Skeletal muscle satellite cell (primary cell): Measurements from ENCODE around the gene PIP5K1B.

Experiments used
- H3K27me3 ChIP-seq: 2 replicates; pipeline ENCODE4 v1.7.0; 2013; ENCODE audit warnings: low read length; ENCODE audit not compliant: control insufficient read depth, insufficient read depth
- H3K36me3 ChIP-seq: 2 replicates; pipeline ENCODE4 v1.7.0; 2013; ENCODE audit warnings: mild to moderate bottlenecking, control low read depth, low read length; ENCODE audit not compliant: insufficient read depth
- H3K4me1 ChIP-seq: 2 replicates; pipeline ENCODE4 v1.7.0; 2013; ENCODE audit warnings: low read length; ENCODE audit not compliant: control insufficient read depth, insufficient read depth
- H3K4me2 ChIP-seq: 2 replicates; pipeline ENCODE4 v1.7.0; 2013; ENCODE audit warnings: mild to moderate bottlenecking, low read length
- H3K4me3 ChIP-seq: 2 replicates; pipeline ENCODE4 v1.7.0; 2013; ENCODE audit warnings: low read length
- H3K9ac ChIP-seq: 2 replicates; pipeline ENCODE4 v1.7.0; 2013; ENCODE audit warnings: mild to moderate bottlenecking, low read depth, low read length, moderate library complexity
- H3K9me3 ChIP-seq: replicated peaks from 2 replicates; pipeline ENCODE4 v1.7.0; 2013; ENCODE audit warnings: mild to moderate bottlenecking, control low read depth, low read length

Gene PIP5K1B

DNA sequence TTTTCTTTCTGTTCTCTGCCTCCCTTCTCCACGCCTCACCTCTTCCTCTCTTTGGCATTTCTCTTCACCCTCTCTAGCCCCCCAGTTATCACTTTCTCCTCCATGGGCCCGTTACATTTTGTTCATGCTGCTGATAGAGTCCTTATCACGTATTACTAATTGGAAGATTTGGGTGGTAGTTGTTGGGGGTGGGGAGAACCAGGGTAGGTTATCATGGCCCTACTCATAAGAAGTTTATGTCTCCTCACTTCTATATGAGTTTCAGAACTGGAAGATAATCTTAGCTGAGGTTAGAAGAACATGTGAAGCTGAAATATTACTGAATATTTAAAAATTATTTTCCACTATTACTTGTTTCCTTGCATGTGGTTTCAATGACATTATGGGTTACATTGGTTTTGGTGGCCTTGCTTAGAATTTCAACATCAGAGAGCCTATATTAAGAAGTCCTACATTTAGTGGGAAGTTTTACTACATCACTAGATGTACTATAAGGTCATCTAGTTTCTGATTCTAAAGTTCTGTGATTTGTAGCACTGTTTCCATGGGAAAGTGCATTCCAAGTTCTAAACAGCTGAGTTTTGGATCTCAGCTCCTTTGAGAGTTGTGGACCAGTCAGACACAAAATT is 36.8 kb downstream of the PIP5K1B start:
- Histone ChIP-seq H3K27me3 (peaks cover 5% of the 10 kb centered on the region), H3K36me3 (no peaks in the 10 kb centered on the region), H3K9me3 (no peaks in the 10 kb centered on the region), H3K9ac (no peak overlapping the region), H3K4me3 (no peak overlapping the region), H3K4me2 (no peak overlapping the region), H3K4me1 (no peaks in the 10 kb centered on the region)

DNA sequence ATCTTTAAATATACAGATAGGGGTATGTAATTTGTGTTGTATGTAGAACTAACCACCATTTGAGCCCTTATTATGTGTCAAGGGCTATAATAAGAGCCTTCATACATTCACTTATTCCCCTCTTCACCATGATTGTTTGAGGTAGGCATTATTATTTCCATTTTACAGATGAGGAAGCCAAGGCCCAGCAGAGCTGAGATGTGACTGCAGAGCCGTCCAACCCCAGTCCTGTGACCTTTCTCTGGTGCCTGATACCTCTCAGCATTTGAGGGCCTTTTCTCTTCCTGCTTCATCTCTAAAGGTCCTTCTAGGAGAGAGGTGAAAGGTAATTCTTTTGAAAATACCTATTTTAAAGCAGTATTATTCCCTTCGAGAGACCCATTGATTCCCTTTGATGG is 37.3 kb downstream of the PIP5K1B start:
- Histone ChIP-seq H3K4me2 (no peak overlapping the region), H3K9me3 (no peaks in the 10 kb centered on the region), H3K9ac (no peak overlapping the region), H3K27me3 (peaks cover 5% of the 10 kb centered on the region), H3K4me1 (no peaks in the 10 kb centered on the region), H3K36me3 (no peaks in the 10 kb centered on the region), H3K4me3 (no peak overlapping the region)

DNA sequence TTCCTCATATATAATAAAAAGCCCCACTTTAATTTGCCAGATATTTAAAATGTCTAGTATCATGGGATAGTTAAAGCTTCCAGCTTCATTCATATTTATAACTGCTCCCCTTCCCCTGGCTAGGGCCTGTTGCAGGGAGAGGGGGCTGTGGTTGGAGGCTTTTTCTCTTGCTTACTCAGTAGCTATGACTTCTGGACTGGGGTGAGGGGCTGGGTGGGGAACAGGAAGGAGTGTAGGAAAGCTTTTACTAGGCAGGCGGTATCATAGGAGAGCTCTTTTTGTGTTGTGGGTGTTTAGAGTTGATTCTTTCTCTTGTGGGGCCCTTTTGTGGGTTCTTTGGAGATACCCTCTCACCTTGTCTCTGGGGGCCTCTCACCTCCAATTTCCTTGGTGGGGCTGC is 39.4 kb downstream of the PIP5K1B start:
- H3K4me3 ChIP-seq: no peak overlapping the region
- no peaks in the 10 kb centered on the region for H3K4me1 ChIP-seq
- peaks cover 5% of the 10 kb centered on the region for H3K27me3 ChIP-seq

DNA sequence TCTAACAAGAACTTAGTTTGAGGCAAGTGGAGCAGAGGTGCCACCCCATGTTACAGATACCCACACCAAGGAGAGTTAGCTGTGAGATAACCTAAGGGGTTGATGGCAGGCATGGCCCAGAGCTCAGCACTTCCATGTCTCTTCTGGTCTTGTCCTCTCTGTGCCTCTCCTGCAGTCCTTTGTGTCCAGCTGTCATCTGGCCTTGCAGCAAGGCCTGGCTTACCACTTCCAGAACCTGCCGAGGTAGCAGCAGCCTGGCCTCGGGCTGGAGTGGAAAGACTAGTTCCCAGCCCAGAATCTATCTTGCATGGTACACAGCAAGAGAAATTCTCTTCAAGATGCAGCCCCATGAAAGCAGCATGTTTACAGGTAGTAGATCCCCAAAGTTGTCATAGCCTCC is 41.5 kb downstream of the PIP5K1B start:
- no peak overlapping the region for H3K4me2 ChIP-seq
- no peak overlapping the region for H3K9ac ChIP-seq
- H3K9me3 ChIP-seq: no peaks in the 10 kb centered on the region
- peaks cover 5% of the 10 kb centered on the region for H3K27me3 ChIP-seq
- H3K4me1 ChIP-seq: no peaks in the 10 kb centered on the region
- no peak overlapping the region for H3K4me3 ChIP-seq
- H3K36me3 ChIP-seq: no peaks in the 10 kb centered on the region

More for the DNA sequence above, 39.4 kb downstream of the PIP5K1B start:
- Histone ChIP-seq H3K36me3 (no peaks in the 10 kb centered on the region), H3K9ac (no peak overlapping the region), H3K4me2 (no peak overlapping the region), H3K9me3 (no peaks in the 10 kb centered on the region)

DNA sequence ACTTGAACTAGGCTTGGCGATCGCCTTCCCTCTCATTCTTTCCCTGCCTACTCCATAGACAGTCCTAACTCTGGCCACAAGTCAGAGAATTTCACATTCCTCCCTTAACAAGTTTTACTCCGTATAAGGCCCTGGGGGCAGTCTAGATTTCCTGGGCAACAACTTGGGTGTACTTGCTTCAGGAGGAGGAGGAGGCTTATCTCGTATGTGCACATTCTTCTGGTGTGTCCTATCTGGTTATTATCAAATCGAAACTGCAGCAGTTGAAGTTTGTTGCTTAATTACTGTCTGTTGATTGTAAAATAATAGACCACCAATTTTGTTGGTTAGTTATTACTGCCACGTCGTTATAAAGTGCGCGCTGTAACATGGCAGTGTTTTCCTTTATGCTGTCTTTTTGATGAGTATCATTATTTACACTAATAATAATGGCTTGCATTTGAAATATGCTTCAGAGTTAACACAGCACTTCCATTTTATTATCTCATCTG is 42.0 kb downstream of the PIP5K1B start:
- Histone ChIP-seq H3K9ac (no peak overlapping the region), H3K4me2 (no peak overlapping the region), H3K9me3 (no peaks in the 10 kb centered on the region), H3K4me3 (no peak overlapping the region), H3K36me3 (no peaks in the 10 kb centered on the region), H3K27me3 (peaks cover 5% of the 10 kb centered on the region), H3K4me1 (no peaks in the 10 kb centered on the region)

DNA sequence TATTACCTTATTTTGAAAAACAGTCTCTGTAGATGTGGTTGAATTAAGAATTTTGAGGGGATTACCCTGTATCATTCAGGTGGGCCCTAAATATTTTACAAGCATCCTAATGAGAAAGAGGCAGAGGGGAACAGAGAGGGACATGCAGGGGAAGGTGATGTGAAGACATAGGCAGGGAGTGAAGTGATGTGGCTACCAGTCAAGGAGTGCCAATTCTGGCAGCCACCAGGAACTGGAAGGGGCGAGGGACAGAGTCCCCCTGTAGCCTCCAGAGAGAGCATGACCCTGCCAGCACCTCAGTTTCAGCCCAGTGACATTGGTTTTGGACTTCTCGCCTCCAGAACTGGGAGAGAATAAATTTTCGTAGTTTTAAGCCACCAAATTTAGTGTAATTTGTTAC is 44.1 kb downstream of the PIP5K1B start:
- no peaks in the 10 kb centered on the region for H3K4me1 ChIP-seq
- H3K4me2 ChIP-seq: no peak overlapping the region
- H3K36me3 ChIP-seq: no peaks in the 10 kb centered on the region
- H3K9ac ChIP-seq: no peak overlapping the region
- no peaks in the 10 kb centered on the region for H3K9me3 ChIP-seq
- H3K27me3 ChIP-seq: peaks cover 5% of the 10 kb centered on the region
- H3K4me3 ChIP-seq: no peak overlapping the region

DNA sequence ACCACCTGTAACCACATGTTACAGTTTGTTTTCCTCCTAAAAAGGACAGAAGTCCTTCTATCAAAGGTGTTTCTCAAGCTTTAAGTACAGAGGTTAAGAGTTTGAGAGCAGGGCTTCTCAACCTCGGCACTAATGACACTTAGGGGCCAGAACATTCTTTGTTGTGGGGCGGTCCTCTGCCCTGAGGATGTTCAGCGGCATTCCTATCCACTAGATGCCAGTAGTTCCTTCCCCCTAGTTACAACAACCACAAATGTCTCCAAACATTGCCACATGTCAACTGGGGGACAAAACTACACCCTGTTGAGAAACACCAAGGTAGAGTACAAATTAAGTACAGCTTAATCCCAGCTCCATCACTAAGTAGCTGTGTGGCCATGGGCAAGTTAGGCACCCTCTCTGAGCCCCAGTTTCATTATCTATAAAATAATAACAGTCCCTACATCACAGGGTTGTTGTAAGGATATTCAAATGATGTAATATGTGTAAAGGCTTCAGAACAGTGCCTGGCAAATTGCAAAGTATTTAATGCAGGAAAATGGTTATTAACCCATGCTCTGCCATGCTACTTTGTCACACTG is 44.6 kb downstream of the PIP5K1B start:
- no peaks in the 10 kb centered on the region for H3K4me1 ChIP-seq
- H3K9me3 ChIP-seq: no peaks in the 10 kb centered on the region
- no peak overlapping the region for H3K4me3 ChIP-seq
- no peaks in the 10 kb centered on the region for H3K36me3 ChIP-seq
- H3K27me3 ChIP-seq: peaks cover 5% of the 10 kb centered on the region
- H3K9ac ChIP-seq: no peak overlapping the region
- H3K4me2 ChIP-seq: no peak overlapping the region

DNA sequence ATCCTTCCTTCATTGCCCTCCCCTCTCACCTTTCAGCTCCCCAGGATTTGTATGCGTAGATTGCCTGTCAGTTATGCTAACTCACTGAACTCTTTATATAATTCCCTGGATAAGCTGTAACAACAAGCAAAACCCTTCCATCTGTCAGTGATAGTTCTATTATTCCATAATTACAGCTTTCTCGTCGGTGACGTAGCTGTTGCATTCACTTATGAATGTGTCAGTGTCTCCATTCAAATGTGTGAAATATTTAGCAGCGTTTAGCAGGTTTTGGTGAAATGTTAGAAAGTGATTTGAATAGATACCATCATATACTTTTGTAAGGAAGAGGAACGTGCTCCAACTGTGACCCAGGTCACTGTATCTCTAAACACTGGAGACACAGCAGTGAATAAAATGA is 45.2 kb downstream of the PIP5K1B start:
- Histone ChIP-seq H3K27me3 (peaks cover 5% of the 10 kb centered on the region), H3K4me1 (no peaks in the 10 kb centered on the region), H3K36me3 (no peaks in the 10 kb centered on the region), H3K9me3 (no peaks in the 10 kb centered on the region), H3K9ac (no peak overlapping the region), H3K4me3 (no peak overlapping the region), H3K4me2 (no peak overlapping the region)

DNA sequence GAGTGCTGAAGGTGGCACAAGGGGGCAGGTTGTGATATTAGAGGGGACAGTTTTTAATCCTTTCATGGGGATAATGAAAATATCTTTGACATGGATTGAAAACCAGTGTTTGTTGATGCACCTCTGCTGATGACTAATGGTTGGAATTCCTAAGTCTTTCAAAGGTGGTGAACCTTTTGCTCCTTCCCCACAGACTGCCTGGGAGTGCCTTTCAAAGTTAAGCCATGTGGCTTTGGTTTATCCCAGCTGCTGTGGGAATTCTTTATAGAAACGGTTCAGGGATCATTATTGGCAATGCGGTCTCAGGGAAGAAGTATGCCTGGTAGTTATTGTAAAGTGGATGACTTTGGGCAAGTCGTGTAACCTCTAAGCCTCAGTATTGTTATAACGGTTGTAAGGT is 45.7 kb downstream of the PIP5K1B start:
- Histone ChIP-seq H3K9ac (no peak overlapping the region), H3K4me1 (no peaks in the 10 kb centered on the region), H3K27me3 (peaks cover 8% of the 10 kb centered on the region), H3K36me3 (no peaks in the 10 kb centered on the region), H3K4me3 (no peak overlapping the region), H3K9me3 (no peaks in the 10 kb centered on the region), H3K4me2 (no peak overlapping the region)

DNA sequence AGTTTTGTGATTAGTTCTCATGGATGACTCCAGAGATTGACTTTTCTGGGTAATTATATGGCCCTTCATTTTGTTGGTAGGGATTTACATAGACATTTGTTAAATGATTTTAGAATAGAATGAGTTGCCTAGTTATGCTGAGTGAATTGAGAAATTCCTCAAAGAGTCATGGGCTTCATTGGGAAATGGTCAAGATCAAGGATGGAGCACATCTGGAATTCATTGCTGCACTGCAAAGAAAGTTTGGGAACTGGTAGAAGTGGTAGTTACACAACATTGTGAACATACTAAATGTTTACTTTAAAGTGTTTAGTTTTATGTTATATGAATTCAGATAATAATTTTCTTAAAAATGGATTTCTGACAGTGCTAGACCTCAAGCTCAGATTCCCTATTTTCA is 46.5 kb downstream of the PIP5K1B start:
- Histone ChIP-seq H3K4me2 (no peak overlapping the region), H3K4me3 (no peak overlapping the region), H3K4me1 (no peaks in the 10 kb centered on the region), H3K9ac (no peak overlapping the region), H3K27me3 (peaks cover 9% of the 10 kb centered on the region), H3K9me3 (no peaks in the 10 kb centered on the region), H3K36me3 (no peaks in the 10 kb centered on the region)

DNA sequence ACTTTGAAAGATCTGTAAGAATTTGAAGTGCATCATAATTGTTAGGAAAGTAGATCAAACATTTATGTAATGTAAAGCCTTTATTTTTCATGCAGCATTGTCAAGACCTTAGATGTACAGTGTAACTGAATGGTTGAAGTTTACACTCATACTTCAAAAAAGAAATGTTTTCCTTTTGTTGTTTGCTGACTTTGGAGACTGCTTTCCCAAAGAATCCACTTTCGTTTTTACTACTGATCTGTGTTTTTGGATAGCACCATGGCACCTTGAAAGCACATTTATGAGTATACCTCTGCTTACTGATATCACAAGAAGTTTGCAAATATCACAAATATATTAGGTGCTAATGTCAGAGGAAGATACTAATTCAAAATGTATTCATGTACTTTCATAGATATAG is 50.0 kb downstream of the PIP5K1B start:
- H3K9me3 ChIP-seq: no peaks in the 10 kb centered on the region
- no peak overlapping the region for H3K4me2 ChIP-seq
- no peak overlapping the region for H3K9ac ChIP-seq
- no peak overlapping the region for H3K4me3 ChIP-seq
- no peaks in the 10 kb centered on the region for H3K4me1 ChIP-seq
- peaks cover 10% of the 10 kb centered on the region for H3K27me3 ChIP-seq
- no peaks in the 10 kb centered on the region for H3K36me3 ChIP-seq

DNA sequence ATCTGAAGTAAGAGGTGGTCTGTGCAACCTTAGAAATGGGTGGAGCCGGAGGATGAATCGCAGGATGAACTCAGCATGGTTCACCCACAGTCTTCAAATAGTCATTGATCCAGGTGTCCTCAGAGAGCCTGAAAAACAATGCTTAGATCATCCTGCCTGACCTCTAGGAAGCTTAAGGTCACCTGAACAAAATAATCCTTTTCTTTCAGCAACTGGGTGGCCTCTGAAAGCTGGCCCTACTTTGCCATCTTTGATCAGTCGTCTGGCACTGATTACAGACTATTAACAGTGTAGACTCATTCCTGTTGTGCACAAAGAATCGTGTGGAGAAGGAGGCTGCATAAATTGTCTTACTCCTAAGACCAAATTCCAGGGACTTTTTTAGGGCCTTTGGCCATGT is 50.7 kb downstream of the PIP5K1B start:
- no peaks in the 10 kb centered on the region for H3K4me1 ChIP-seq
- H3K9me3 ChIP-seq: no peaks in the 10 kb centered on the region
- H3K27me3 ChIP-seq: peaks cover 10% of the 10 kb centered on the region
- no peak overlapping the region for H3K9ac ChIP-seq
- H3K4me2 ChIP-seq: no peak overlapping the region
- no peak overlapping the region for H3K4me3 ChIP-seq
- no peaks in the 10 kb centered on the region for H3K36me3 ChIP-seq
